Pancreas (tissue), 10 donors: ENCODE results near the gene SNX17. TPM values are rescaled to one million over a fixed set of nuclear protein-coding genes. Genes with fewer than 3 reads are reported as not detected.
A peak's percentile ranks its signal among the peaks of the same experiment; 100 is the strongest.
"Not testable (repeated sequence)": the region's sequence is repeated elsewhere in the genome, so short reads cannot be mapped to it uniquely, and the experiment has no call there.

Experiments used
- ATAC-seq, 4 donors: fragments of 200-7000 bp; cut with Tn5 transposase; one replicate each; pipeline versions ENCODE4 v1.8.0 to v1.9.1; 2020; ENCODE audit warnings: mild to moderate bottlenecking in 4 of 4, moderate library complexity in 4 of 4
- DNase-seq, 6 donors: peaks; one replicate each; pipeline ENCODE4 v3.0.0-alpha.2; 2020
- FAIRE-seq: peaks from 2 replicates; lab custom pipeline; 2012; peaks lifted over from hg19 to GRCh38; lab: Jason Lieb, UNC
- H3K27ac ChIP-seq, 4 donors: fragments of 200-600 bp; sonication (generic); 1 replicate in 3 of 4; 2 replicates in 1 of 4; pipeline versions ENCODE4 v1.5.0 to v1.8.0; 2020
- H3K27me3 ChIP-seq, 4 donors: fragments of 200-600 bp; one replicate each; pipeline ENCODE4 v1.8.0; 2021
- H3K36me3 ChIP-seq, 3 donors: fragments of 200-600 bp; sonication (generic) in 1 of 3; one replicate each; pipeline versions ENCODE4 v1.5.0 to v1.8.0; 2020 to 2021
- H3K4me1 ChIP-seq, 3 donors: fragments of 200-600 bp; one replicate each; pipeline ENCODE4 v1.8.0; 2021
- H3K4me3 ChIP-seq, 4 donors: fragments of 200-600 bp; sonication (generic) in 2 of 4; one replicate each; pipeline versions ENCODE4 v1.5.0 to v1.8.0; 2020 to 2021
- H3K9me3 ChIP-seq, 4 donors: fragments of 200-600 bp; one replicate each; pipeline ENCODE4 v1.8.0; 2021
- WGBS, 2 donors: extraction: QIAGEN DNeasy Blood & Tissue Kit; methylation state at CpG; one replicate each; pipeline ENCODE4 v1.1.7; 2013; 5-methylcytosine and 5-hydroxymethylcytosine counted together
- intact Hi-C, 3 donors: fragments of 100-400 bp; cut with DNase I; formaldehyde crosslinking; loops; one replicate each; pipeline versions ENCODE4 v1.11.1 to v1.14.2; 2022
- polyA plus RNA-seq, 2 donors: library from polyadenylated mRNA; stranded (reverse); fragments of 200-250 nt; gene quantifications; one replicate each; pipeline ENCODE4 v1.2.3, GENCODE V29; 2013
- total RNA-seq, 6 donors: library from RNA; stranded (reverse); fragmentation: NEBNext Ultra II Directional in 4 of 6; extraction: Animal tissue kit (Norgen Biotek cat#: 25700) in 4 of 6; gene quantifications; one replicate each; pipeline versions ENCODE4 v1.2.1 to v1.2.4, GENCODE V29; 2021 to 2023
- TF ChIP-seq, protein P1 (sequence below), 4 donors: fragments of 200-600 bp; sonication (generic) in 3 of 4; IDR thresholded peaks; one replicate each; pipeline versions ENCODE4 v1.5.0 to v1.8.0; 2021; ENCODE audit warnings: antibody characterized with exemption in 4 of 4
- donor health status: healthy with polysubstance abuse.
- donor health status: DM: no; HTN: no; CAD: no; lungs with moderate emphysema.
- donor health status: DM: no; HTN: no; CAD: no.
- donor health status: control.
- donor health status: control.
- donor health status: Bipolar disorder and iron deficiency.
- donor health status: DM: yes; HTN: yes; CAD: no.
- donor health status: DM: no; HTN: no; CAD: no.
- donor health status: DM: no; HTN: no; CAD: no.
- donor health status: DM: yes; HTN: yes; CAD: no.

The SNX17 gene
- total and polyA plus RNA-seq, 8 donors, result 34.3 to 60.2 (median 39.5) TPM

DNA sequence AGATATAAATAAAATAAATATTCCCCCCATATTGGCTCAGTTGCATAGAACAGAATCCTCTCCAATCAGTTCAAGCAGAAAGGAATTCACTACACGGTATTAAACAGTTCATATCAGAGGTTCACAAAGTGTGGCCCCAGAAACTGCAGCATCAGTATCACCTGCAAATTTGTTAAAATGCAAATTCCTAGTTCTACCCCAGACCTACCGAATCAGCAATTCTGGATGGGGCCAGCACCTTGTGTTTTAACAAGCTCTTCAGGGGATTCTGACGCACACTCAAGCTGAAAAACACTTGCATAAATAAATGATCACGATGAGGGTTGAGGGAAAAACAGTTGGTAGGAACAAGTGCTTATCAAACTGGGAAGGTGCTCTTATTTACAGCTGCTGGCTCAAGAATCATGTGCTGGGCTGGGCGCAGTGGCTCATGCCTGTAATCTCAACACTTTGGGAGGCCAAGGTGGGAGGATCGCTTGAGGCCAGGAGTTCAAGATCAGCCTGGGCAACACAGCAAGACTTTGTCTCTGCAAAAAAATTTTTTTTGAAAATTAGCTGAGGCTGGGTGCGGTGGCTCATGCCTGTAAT lies 20.2 kb upstream of the SNX17 start:
- DNase-seq (no peak), FAIRE-seq (no peak), ATAC-seq (peak in 3 of 4 donors; percentile 23 to 59 (median 53))
- Histone ChIP-seq H3K4me3 (no peak overlapping the region), H3K4me1 (peaks cover 0 to 12% (median 11%) of the 10 kb centered on the region in 3 donors), H3K27ac (no peak overlapping the region), H3K27me3 (no peaks in the 10 kb centered on the region), H3K9me3 (no peaks in the 10 kb centered on the region), H3K36me3 (no peaks in the 10 kb centered on the region)
- TF ChIP-seq, protein P1, sequence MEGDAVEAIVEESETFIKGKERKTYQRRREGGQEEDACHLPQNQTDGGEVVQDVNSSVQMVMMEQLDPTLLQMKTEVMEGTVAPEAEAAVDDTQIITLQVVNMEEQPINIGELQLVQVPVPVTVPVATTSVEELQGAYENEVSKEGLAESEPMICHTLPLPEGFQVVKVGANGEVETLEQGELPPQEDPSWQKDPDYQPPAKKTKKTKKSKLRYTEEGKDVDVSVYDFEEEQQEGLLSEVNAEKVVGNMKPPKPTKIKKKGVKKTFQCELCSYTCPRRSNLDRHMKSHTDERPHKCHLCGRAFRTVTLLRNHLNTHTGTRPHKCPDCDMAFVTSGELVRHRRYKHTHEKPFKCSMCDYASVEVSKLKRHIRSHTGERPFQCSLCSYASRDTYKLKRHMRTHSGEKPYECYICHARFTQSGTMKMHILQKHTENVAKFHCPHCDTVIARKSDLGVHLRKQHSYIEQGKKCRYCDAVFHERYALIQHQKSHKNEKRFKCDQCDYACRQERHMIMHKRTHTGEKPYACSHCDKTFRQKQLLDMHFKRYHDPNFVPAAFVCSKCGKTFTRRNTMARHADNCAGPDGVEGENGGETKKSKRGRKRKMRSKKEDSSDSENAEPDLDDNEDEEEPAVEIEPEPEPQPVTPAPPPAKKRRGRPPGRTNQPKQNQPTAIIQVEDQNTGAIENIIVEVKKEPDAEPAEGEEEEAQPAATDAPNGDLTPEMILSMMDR (IDR thresholded peaks at IDR 0.05), result no peak
- 45 to 48% methylated on average over 7 of the region's 7 CpGs for WGBS, 2 donors
- intact Hi-C loops, result no loop called here

DNA sequence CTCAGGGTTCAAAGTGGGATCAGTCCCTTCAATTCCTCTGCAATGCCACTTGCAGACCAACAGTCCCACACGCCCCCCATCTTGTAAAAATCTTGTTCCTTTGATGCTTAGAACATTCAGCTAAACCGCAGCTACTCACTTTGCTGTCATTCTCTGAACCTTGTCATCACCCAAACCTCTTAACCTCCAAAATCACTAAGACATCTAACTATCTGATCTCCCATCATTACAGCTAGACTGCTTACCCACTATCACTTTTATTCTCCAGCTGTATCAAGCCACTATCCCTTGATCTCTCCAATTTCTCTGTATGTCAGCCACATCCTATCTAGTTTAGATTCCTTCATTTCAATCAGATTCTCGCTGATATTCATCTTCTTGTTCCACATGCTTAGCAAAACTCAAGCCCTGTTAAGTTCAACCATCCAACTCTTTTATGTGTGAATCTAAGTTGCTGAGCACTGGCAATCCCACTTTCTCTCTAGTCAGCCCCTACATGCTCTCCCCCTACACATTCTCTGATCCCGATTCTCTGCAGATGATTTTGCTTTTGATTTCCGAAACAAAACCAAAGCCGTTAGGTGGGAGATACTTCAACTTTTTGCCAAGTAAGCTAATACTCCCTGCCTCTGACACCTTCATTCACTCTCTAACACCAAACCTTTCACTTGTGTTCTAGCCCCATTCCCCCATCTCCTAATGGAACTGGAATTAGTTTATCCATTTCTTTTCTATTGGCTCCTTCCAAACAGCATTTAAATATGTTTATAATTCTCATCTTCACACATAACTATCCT lies 18.4 kb upstream of the SNX17 start:
- no peak for FAIRE-seq
- ATAC-seq, result no peak
- DNase-seq, result no peak
- intact Hi-C loops, result no loop called here
- Histone ChIP-seq H3K4me1 (peaks cover 0 to 18% (median 13%) of the 10 kb centered on the region in 3 donors), H3K9me3 (no peaks in the 10 kb centered on the region), H3K36me3 (no peaks in the 10 kb centered on the region), H3K27ac (no peak overlapping the region), H3K27me3 (no peaks in the 10 kb centered on the region), H3K4me3 (no peak overlapping the region)
- TF ChIP-seq, protein P1 (IDR thresholded peaks at IDR 0.05), result no peak
- 86 to 88% methylated on average over 6 of the region's 6 CpGs for WGBS, 2 donors

DNA sequence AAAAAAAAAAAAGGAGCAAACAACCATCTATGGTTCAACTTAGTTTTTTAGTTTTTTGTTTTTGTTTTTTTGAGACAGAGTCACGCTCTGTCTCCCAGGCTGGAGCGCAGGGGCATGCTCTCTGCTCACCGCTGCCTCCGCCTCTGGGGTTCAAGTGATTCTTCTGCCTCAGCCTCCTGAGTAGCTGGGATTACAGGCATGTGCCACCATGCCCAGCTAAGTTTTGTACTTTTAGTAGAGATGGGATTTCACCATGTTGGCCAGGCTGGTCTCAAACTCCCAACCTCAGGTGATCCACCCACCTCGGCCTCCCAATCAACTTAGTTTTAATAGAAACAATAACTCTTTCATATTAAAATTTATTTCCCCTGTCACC lies 17.0 kb upstream of the SNX17 start:
- H3K9me3 ChIP-seq, H3K27ac ChIP-seq, intact Hi-C loops, ATAC-seq, H3K36me3 ChIP-seq, H3K27me3 ChIP-seq, DNase-seq, H3K4me3 ChIP-seq, FAIRE-seq: not testable (repeated sequence)
- 96 to 97% methylated on average over 5 of the region's 5 CpGs for whole genome bisulfite sequencing, 2 donors
- H3K4me1 ChIP-seq, result peaks cover 4 to 28% (median 23%) of the 10 kb centered on the region in 3 donors

DNA sequence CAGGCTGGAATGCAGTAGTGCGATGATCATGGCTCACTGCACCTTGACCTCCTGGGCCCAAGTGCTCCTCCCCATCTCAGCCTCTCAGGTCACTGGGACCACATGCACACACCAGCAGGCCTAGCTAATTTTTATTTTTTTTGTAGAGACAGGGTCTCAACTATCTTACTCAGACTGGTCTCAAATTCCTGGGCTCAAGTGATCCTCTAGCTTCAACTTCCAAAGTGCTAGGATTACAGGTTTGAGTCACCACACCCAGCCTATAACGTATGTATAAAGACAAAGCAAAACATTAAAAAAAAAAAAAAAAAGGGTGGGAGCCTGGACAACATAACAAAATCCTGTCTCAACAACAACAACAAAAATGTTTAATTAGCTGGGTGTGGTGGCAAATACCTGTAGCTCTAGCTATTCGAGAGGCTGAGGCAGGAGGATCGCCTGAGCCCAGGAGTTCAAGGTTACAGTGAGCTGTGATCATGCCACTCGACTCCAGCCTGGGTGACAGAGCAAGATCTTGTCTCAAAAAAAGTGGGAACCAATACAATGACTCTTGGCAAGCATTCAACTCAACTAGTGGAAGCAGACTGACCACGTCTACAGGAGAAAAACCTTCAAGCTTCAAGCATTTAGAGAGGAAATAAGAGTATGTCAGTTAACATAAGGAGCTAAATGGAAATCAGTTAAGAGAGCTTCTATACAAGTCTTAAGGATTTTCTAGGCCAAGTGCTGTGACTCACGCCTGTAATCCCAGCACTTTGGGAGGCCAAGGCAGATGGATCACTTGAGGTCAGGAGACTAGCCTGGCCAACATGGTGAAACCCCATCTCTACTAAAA lies 16.4 kb upstream of the SNX17 start:
- Histone ChIP-seq H3K4me3 (no peak overlapping the region), H3K4me1 (peaks cover 4 to 29% (median 23%) of the 10 kb centered on the region in 3 donors), H3K27ac (no peak overlapping the region), H3K27me3 (no peaks in the 10 kb centered on the region), H3K9me3 (no peaks in the 10 kb centered on the region), H3K36me3 (no peaks in the 10 kb centered on the region)
- FAIRE-seq (no peak), ATAC-seq (no peak), DNase-seq (no peak)
- intact Hi-C loops, result no loop called here
- 62 to 64% methylated on average over 7 of the region's 7 CpGs for WGBS, 2 donors
- TF ChIP-seq, protein P1 (IDR thresholded peaks at IDR 0.05), result no peak

DNA sequence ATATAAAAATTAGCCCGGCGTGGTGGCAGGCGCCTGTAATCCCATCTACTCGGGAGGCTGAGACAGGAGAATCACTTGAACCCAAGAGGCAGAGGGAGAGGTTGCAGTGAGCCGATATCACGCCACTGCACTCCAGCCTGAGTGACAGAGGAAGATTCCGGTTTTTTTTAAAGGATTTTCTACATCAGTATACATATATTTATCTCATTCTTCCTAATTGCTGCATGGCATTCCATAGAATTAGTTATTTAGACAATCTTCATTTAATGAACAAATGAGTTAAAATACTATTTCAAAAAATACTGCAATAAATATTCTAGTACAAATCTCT lies 15.9 kb upstream of the SNX17 start:
- Histone ChIP-seq H3K4me3 (no peak overlapping the region), H3K9me3 (no peaks in the 10 kb centered on the region), H3K27me3 (no peaks in the 10 kb centered on the region), H3K4me1 (peaks cover 4 to 29% (median 23%) of the 10 kb centered on the region in 3 donors), H3K36me3 (no peaks in the 10 kb centered on the region), H3K27ac (no peak overlapping the region)
- intact Hi-C loops, result no loop called here
- no peak for FAIRE-seq
- TF ChIP-seq, protein P1 (IDR thresholded peaks at IDR 0.05), result no peak
- no peak for DNase-seq
- 84 to 91% methylated on average over 7 of the region's 7 CpGs for WGBS, 2 donors
- ATAC-seq, result no peak
